ENCODE data around the gene COL23A1.

COL23A1 gene

GRCh38 chr5:178272591-178272990, 317.6 kb downstream of the COL23A1 start:
- TF ChIP-seq, protein P1, sequence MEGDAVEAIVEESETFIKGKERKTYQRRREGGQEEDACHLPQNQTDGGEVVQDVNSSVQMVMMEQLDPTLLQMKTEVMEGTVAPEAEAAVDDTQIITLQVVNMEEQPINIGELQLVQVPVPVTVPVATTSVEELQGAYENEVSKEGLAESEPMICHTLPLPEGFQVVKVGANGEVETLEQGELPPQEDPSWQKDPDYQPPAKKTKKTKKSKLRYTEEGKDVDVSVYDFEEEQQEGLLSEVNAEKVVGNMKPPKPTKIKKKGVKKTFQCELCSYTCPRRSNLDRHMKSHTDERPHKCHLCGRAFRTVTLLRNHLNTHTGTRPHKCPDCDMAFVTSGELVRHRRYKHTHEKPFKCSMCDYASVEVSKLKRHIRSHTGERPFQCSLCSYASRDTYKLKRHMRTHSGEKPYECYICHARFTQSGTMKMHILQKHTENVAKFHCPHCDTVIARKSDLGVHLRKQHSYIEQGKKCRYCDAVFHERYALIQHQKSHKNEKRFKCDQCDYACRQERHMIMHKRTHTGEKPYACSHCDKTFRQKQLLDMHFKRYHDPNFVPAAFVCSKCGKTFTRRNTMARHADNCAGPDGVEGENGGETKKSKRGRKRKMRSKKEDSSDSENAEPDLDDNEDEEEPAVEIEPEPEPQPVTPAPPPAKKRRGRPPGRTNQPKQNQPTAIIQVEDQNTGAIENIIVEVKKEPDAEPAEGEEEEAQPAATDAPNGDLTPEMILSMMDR (IDR thresholded peaks at IDR 0.05; ENCODE audit: low read depth, low read length, missing control alignments): no peak
- H3K4me3 ChIP-seq (replicated peaks; ENCODE audit: low read depth, low read length): no peak overlapping the region
- DNase-seq (ENCODE audit: extremely low read depth, low read depth): no peak

DNA sequence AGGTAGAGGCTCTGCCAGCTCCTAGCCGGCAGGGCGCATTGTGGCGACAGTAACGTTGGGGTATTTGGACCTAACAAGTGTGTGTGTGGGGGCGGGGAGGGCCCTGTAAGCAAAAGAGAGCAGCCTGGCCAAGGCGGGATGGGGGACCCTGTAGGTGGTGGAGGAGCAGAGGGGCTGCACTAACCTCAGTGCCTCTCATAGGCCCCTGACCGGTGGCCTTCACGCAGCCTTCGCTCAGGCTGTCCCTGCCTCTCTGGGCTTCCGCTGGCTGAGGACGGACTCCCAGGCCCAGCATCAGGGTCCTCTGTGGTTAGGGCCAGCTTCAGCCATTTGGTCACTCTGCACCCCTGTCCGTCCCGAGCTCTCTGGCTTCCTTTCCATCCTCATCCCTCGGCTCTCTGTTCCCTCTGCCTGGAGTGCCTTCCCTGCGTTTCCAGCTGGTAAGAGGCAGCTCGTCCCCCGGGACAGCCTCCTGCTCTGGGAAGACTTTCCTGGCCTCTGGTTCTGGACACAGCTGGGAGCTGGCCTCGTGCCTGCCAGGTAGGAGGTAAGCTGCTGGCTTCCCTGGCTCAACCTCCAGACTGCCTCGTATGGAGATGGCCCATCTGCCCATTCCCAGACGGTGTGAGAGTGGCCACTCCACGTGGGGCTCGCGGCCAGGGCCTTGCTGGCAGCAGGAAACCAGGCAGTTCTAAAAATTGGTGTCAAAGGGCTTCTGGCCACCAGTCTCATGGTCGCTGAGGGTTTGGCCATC, 318.3 kb downstream of the COL23A1 start:
- H3K4me3 ChIP-seq (replicated peaks; ENCODE audit: low read depth, low read length): no peak overlapping the region
- no peak for DNase-seq (ENCODE audit: extremely low read depth, low read depth)
- TF ChIP-seq, protein P1 (IDR thresholded peaks at IDR 0.05; ENCODE audit: low read depth, low read length, missing control alignments): no peak

DNA sequence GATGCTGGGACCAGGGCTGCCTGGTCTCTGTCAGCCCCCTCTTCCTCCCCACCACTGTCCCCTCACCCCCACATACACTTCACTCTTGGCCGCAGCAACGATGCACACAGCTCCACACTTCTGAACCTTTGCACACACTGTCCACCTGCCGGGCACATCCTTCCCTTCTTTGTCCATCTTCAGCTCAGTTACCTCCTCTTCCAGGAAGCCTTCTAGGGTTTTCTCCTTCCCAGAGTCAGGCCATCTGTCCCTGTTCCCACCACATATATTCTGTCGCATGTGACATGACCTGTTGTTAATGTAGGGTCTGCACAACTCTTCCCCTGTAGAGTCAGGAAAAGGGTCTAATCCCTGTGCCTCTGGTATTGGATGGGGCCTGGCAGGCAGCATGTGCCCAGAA, 319.0 kb downstream of the COL23A1 start:
- TF ChIP-seq, protein P1 (IDR thresholded peaks at IDR 0.05; ENCODE audit: low read depth, low read length, missing control alignments): no peak

DNA sequence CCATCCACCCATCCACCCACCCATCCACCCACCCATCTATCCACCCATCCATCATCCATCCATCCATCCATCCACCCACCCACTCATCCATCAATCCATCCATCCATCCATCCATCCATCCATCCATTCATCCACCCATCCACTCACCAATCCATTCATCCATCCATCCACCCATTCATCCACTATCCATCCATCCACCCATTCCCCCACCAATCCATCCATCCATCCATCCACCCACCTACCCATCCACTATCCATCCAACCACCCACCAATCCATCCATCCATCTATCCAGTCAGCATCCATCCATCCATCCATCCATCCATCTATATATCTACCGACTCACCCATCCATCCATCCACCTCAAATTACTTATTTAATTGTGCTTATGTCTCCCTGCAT, 320.7 kb downstream of the COL23A1 start:
- DNase-seq (ENCODE audit: extremely low read depth, low read depth): no peak

More for the DNA sequence above, 319.0 kb downstream of the COL23A1 start:
- no peak for DNase-seq (ENCODE audit: extremely low read depth, low read depth)
- no peak overlapping the region for H3K4me3 ChIP-seq (replicated peaks; ENCODE audit: low read depth, low read length)

DNA sequence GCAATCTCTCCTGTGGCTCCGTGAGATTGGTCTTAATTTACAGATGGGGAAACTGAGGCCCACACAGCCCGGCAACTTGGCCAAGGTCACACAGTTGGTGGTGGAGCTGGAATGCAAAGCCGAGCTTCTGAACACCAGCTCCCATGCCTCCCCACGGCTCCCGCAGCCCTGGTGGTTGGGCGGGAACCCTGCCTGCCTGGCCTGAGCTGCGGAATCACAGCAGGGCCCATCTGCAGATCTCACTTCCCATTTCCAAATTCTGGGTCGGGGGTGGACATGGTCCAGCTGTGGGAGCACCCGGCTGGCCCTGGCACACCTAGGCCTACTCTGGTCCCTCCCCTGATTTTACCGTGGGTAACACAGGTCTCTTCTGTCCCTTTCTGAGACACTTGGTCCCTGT, 322.3 kb downstream of the COL23A1 start:
- TF ChIP-seq, protein P1 (IDR thresholded peaks at IDR 0.05; ENCODE audit: low read depth, low read length, missing control alignments): no peak
- H3K4me3 ChIP-seq (replicated peaks; ENCODE audit: low read depth, low read length): no peak overlapping the region
- no peak for DNase-seq (ENCODE audit: extremely low read depth, low read depth)

More for the DNA sequence above, 320.7 kb downstream of the COL23A1 start:
- no peak overlapping the region for H3K4me3 ChIP-seq (replicated peaks; ENCODE audit: low read depth, low read length)
- TF ChIP-seq, protein P1 (IDR thresholded peaks at IDR 0.05; ENCODE audit: low read depth, low read length, missing control alignments): no peak

GRCh38 chr5:178267245-178267644, 322.9 kb downstream of the COL23A1 start:
- no peak overlapping the region for H3K4me3 ChIP-seq (replicated peaks; ENCODE audit: low read depth, low read length)
- DNase-seq (ENCODE audit: extremely low read depth, low read depth): no peak
- TF ChIP-seq, protein P1 (IDR thresholded peaks at IDR 0.05; ENCODE audit: low read depth, low read length, missing control alignments): no peak
